Stimulated activated naive CD8-positive, alpha-beta T cell treated with anti-CD3 and anti-CD28 coated beads, Interleukin-15, amount 100 ng/mL, for 72 hours (primary cell): ENCODE data around the gene TMEM190.

Experiments used
- ATAC-seq: fragments of 150-1000 bp; cut with Tn5 transposase; 2 replicates; pipeline ENCODE4 v1.10.0; 2021; ENCODE audit warnings: mild to moderate bottlenecking, moderate library complexity
- DNase-seq, 2 donors: peaks; one replicate each; pipeline ENCODE4 v3.0.0; 2021 to 2022
- H3K27ac Mint-ChIP-seq, 2 donors: one replicate each; pipeline ENCODE4 v1.8.0; 2022; ENCODE audit warnings: mild to moderate bottlenecking in 2 of 2, mixed read lengths in 2 of 2, moderate library complexity in 2 of 2
- H3K27me3 Mint-ChIP-seq: one replicate; pipeline ENCODE4 v1.8.0; 2022; ENCODE audit warnings: mixed read lengths
- H3K4me1 Mint-ChIP-seq: one replicate; pipeline ENCODE4 v1.8.0; 2022; ENCODE audit warnings: mild to moderate bottlenecking, mixed read lengths
- H3K4me3 Mint-ChIP-seq, 2 donors: one replicate each; pipeline ENCODE4 v1.8.0; 2022; ENCODE audit warnings: mild to moderate bottlenecking in 2 of 2, mixed read lengths in 2 of 2, moderate library complexity in 1 of 2
- H3K9me3 Mint-ChIP-seq, 2 donors: one replicate each; pipeline ENCODE4 v1.8.0; 2022; ENCODE audit warnings: mixed read lengths in 2 of 2

Gene TMEM190

DNA sequence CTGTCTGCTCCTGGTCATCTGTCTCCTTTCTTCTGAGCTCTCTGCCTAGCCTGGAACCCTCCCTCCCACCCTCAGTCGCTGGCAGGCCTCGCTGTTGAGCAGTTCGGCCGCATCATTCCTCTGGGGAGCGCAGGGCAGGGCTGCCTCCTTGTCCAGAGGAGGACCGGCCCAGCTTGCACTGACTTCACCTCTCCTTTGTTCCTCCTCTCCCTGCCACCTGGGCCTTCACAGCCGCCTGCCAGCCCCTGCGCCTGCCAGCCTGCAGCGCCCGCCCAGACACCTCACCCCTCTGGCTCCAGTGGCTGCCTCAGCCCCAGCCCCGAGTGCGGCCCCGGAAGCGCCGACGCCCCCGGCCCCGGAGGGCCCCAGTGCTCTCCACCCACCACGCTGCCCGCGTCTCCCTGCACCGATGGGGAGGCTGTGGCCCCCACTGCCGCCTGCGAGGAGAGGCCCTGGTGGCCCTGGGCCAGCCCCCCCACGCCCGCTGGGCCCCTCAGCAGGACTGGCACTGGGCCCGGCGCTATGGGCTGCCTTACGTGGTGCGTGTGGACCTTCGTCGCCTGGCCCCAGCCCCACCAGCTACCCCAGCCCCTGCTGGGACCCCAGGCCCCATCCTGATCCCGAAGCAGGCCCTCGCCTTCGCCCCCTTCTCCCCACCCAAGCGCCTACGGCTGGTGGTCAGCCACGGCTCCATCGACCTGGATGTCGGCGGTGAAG, 29.7 kb upstream of the TMEM190 start:
- Mint-ChIP-seq H3K4me3 (no peak overlapping the region), H3K27me3 (peaks cover 11% of the 10 kb centered on the region)
- ATAC-seq, result peak; percentile 43

DNA sequence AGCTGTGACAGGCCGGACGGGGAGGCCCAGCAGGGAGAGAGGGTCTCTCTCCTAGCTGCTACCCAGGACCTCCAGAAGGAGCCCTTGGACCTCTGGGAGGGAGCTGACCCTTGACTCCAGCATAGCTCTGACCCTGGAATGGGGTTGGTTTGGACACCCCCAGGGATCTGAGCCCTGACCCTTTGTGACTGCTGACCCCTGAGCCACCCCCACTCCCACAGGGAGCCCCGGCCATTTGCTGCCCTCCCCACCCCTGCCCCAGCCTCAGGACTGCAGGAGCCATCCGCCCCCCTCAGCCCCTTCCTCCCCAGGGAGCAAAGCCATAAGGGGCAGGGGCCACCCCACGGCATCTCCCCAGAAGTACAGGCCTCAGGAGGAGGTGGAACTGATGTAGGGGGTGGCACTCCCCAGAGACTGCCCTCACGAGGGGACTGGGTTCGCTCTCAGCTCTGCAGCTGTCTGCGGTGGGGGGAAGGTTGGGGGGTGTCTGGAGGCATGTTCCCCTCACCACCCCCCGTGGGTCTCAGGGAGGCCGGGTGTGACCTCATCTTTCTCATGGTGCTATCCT, 29.1 kb upstream of the TMEM190 start:
- DNase-seq (no peak), ATAC-seq (peak; percentile 26)
- Mint-ChIP-seq H3K4me1 (peaks cover 21% of the 10 kb centered on the region), H3K27me3 (peaks cover 17% of the 10 kb centered on the region), H3K9me3 (no peaks in the 10 kb centered on the region), H3K27ac (no peak overlapping the region), H3K4me3 (no peak overlapping the region)

More for the DNA sequence above, 29.7 kb upstream of the TMEM190 start:
- H3K9me3 Mint-ChIP-seq, result no peaks in the 10 kb centered on the region
- DNase-seq, result no peak
- H3K4me1 Mint-ChIP-seq, result peaks cover 15% of the 10 kb centered on the region
- no peak overlapping the region for H3K27ac Mint-ChIP-seq

DNA sequence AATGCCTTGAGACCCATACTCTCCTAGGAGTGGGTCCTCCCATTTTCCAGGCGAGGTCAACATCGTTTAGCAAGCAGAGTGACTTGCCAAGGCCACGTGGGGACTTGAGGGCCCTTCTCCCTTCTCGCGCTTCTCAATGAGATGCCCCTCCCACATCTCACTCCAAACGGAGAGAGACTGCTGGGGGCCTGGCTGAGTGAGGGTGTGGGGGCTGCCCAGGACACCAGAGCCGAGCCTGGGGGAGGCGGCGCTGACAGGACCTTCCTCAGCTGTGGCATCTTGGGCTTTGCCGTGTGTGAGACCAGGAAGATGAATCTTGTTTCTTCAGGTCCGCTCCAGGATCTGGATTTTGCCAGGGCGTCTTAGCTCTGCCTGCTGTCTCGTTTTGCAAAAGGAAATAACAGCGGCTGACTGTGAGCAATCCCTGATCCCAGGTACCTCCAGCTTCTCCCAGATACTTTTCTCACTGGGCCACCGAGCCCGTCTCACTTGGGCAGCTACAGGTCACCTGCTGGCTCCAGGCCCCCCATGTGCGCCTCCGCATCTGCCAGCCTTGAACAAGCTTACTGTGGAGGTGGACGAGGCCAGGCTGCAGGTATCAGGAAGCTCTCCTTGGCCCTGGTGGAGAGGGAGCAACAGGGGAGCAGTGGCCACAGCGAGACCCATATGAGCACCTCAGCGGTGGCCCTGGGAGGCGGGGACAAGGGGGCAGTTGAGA, 28.1 kb upstream of the TMEM190 start:
- DNase-seq, result no peak
- no peak for ATAC-seq
- Mint-ChIP-seq H3K27me3 (peaks cover 27% of the 10 kb centered on the region), H3K4me3 (no peak overlapping the region), H3K4me1 (peaks cover 31% of the 10 kb centered on the region), H3K9me3 (no peaks in the 10 kb centered on the region), H3K27ac (no peak overlapping the region)

DNA sequence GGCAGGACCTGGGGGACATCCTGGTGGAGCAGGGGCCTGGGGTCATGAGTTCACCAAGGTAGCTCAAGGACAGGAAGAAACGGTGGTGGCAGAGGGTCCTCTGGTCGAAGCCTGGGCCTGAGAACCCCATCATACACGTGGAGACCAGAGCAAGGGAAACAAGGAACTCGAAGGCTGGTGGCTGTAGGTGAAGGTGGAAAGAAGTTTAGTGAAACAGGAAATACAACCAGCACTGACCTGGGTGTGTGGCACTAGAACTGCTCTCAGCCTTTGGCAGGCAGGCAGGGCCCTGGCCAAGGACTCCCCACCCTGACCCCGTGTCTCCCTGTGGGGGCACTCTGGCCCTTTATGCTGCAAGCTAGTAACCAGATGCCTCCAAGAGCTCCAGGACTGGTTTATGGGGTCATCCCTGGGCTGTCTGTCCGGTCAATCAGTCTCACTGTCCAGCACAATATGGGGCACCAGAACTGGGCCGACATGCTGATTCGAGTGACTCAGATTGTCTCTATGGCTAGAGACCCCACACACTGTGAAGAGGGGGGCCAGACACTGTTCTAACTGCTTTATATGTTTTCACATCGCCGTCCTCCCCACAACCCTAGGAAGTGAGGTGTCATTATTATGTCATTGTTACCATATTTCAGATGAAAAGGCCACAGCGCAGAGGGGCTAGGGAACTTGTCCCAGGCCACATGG, 25.9 kb upstream of the TMEM190 start:
- peaks cover 44% of the 10 kb centered on the region for H3K27me3 Mint-ChIP-seq
- DNase-seq (no peak), ATAC-seq (no peak)
- H3K9me3 Mint-ChIP-seq, result no peaks in the 10 kb centered on the region
- no peak overlapping the region for H3K27ac Mint-ChIP-seq
- H3K4me1 Mint-ChIP-seq, result peaks cover 39% of the 10 kb centered on the region
- H3K4me3 Mint-ChIP-seq, result no peak overlapping the region

DNA sequence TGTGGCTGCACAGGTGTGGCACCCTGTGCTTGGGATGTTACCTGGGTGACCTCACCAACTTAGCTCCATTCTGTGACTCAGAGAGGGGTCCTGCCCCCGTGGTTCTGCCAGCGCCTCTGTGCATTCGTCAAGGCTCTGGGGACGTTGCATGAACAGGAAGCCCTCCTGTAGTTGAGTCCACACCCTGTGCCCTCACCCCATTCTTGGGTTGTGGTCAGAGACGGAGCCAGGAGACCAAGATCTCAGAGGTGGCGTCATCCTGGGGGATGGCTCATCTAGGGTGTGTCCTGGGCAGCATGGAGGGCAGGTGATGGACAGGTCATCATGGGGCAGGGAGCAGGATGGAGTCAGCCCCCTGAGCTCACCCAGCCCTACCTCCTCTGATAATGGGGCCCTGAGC, 24.6 kb upstream of the TMEM190 start:
- Mint-ChIP-seq H3K9me3 (no peaks in the 10 kb centered on the region), H3K4me1 (peaks cover 39% of the 10 kb centered on the region), H3K27ac (no peak overlapping the region), H3K4me3 (no peak overlapping the region), H3K27me3 (peaks cover 56% of the 10 kb centered on the region)
- DNase-seq (no peak), ATAC-seq (no peak)

DNA sequence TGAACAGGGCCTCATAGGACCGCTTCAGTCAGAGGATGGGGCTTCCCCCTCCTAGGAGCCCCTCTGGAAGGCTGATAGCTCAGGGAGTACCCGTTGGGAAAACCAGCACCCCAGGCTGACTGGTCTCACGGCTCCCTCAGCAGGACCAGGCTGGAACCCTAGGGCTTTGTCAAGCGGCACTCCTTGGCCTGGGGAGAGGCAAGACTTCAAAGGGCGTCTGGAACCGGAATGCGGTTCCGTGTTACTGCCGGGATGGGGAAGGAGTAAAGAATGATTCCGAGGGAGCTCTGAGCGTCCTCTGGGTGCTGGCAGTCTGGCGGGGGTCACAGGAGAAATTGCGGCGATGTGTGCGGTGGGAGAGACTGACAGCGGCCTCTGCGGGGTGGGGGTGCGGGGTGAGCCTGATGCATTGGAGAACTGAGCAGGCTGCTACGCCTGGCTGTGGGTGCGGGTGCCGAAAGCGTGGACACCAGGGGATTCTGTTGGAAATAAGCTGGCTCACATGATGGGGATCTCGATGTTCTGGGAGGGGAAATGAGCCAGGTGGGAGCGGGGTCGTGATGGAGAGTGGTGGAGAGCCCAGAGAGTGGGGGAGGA, 24.0 kb upstream of the TMEM190 start:
- Mint-ChIP-seq H3K4me1 (peaks cover 39% of the 10 kb centered on the region), H3K4me3 (peak overlapping the region; percentile 75 to 84), H3K9me3 (no peaks in the 10 kb centered on the region), H3K27ac (peak overlapping the region in 1 of 2 donors; percentile 74), H3K27me3 (peaks cover 62% of the 10 kb centered on the region)
- DNase-seq (no peak), ATAC-seq (no peak)

DNA sequence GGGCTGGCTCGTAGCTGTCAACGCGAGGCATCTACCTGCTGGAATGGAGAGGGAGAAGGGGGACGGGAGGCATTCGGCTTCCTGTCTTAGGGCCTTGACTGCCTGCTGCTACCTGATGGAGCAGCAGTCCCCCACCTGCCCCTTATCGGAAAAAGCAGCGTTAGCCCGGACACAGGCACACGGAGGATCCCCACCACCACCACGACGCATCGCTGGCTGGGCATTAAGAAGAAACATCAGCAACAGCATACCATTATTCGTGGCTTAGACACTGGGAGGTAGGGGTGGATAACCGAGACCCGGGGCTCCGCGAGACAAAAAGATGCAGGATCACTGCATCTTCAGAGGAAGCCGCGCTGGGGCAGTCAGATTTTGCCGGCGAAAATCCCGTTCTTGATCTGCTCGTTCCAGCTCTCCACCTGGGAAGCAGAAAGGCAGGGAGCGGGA, 23.2 kb upstream of the TMEM190 start:
- H3K27me3 Mint-ChIP-seq, result peaks cover 63% of the 10 kb centered on the region
- H3K4me3 Mint-ChIP-seq, result peak overlapping the region; percentile 75 to 84
- ATAC-seq, result peak; percentile 16
- DNase-seq, result no peak
- no peaks in the 10 kb centered on the region for H3K9me3 Mint-ChIP-seq
- peaks cover 39% of the 10 kb centered on the region for H3K4me1 Mint-ChIP-seq
- peak overlapping the region in 1 of 2 donors; percentile 10 for H3K27ac Mint-ChIP-seq

DNA sequence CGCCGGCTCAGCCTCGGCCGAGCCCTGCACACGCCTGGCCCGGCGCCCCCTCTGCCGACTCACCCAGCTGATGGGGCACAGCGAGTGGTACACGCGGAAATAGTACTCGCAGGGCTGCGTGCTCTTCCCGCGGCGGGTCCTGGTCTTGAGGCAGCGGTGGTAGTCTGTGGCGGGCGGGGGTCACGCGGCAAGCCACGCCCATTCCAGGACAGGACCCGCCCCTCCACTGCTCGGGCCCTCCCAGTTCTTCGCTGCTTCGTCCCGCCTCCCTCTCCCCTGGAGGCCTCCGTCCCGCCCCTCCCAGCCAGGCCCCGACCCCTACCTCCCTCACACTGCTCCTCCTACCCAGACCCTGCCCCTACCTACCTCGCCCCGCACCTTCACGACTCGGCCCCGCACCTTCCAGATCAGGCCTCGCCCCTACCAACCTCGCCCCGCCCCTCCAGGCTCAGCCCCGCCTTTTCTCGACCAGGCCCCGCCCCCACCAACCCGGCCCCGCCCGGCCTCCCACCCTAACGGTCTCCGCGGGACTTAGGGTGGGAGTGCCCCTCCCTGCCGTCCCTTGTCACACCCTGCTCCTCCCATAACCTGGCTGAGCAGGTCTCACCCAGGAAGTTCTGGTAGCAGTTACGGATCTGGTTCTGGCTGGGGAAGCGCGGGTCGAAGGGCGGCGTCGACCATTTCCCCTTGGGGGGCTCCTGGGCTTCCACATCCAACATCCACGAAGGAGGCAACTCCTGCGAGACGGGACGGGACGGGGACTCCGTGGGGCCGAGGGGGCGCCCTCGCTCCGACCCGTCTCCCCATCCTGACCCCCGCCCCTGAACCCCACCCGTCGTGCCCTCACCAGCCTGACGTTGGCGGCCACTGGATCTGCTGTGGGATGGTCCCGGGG, 22.6 kb upstream of the TMEM190 start:
- DNase-seq, result peak; percentile 40 to 60
- no peaks in the 10 kb centered on the region for H3K9me3 Mint-ChIP-seq
- H3K27me3 Mint-ChIP-seq, result peaks cover 63% of the 10 kb centered on the region
- H3K4me1 Mint-ChIP-seq, result peaks cover 39% of the 10 kb centered on the region
- peak overlapping the region; percentile 75 to 84 for H3K4me3 Mint-ChIP-seq
- ATAC-seq, result peak; percentile 67
- peak overlapping the region in 1 of 2 donors; percentile 22 for H3K27ac Mint-ChIP-seq

DNA sequence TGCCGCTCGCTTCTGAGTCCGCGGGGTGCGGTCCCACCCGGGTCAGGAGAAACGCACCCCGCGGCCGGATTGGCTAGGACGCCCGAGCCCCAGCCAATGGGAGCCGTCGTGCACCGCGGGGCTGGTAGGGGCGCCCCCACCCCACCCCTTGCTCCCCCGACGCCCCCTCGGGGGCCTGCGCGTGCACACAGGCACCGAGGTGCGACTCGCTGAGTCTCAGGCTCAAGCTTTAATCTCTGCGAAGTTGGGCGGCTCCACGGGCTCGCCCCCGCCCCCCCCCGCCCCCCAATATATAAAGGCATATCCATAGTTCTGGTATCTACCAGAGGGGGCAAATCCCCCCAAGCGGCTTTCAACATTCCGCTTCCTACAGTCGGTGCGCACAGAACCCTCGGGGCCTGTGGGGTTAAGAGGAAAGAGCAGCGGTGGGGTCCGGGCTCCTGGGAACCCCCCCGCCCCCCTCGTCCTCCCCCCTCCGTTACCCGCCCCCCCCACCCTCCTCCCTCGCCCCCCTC, 21.9 kb upstream of the TMEM190 start, which contains the start of gene COX6B2:
TSS of gene COX6B2 (minus strand) at position 22 of the 515 bp plus-strand sequence. CDS start 198 bp downstream, outside the sequence.
- DNase-seq, result no peak
- H3K27me3 Mint-ChIP-seq, result peaks cover 63% of the 10 kb centered on the region
- no peaks in the 10 kb centered on the region for H3K9me3 Mint-ChIP-seq
- peak within 1 kb of the TSS in 1 of 2 donors; percentile 22 for H3K27ac Mint-ChIP-seq
- peaks cover 39% of the 10 kb centered on the region for H3K4me1 Mint-ChIP-seq
- no peak for ATAC-seq
- H3K4me3 Mint-ChIP-seq, result peak within 1 kb of the TSS; percentile 75 to 84

DNA sequence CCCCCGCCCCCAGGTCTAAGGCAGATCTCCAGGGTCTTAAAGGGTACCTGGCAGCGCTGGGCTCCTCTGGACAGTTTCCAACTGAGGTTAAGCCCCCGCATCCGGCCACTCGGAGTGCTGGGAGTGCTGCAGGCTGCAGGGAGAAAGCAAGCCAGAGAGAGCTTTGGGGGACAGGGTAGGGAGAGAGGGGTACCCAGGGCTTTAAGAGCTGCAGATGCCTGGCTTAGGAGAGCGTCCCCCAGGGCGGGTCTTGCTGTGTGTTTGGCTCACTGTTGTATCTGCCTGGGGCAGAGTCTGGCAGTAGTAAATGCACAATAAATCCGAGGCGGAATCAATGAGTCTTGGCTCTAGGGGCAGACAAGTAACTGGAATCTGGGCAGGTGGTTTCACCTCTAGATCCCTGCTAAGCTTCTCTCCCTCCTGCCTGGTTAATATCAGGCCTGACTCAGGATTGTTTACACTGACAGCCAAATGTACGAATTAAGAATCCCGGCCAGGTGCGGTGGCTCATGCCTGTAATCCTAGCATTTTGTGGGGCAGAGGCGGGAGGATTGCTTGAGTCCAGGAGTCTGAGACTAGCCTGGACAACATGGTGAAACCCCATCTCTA, 21.3 kb upstream of the TMEM190 start:
- ATAC-seq, result no peak
- peaks cover 63% of the 10 kb centered on the region for H3K27me3 Mint-ChIP-seq
- H3K4me3 Mint-ChIP-seq, result no peak overlapping the region
- DNase-seq, result no peak
- no peaks in the 10 kb centered on the region for H3K9me3 Mint-ChIP-seq
- no peak overlapping the region for H3K27ac Mint-ChIP-seq
- peaks cover 39% of the 10 kb centered on the region for H3K4me1 Mint-ChIP-seq

DNA sequence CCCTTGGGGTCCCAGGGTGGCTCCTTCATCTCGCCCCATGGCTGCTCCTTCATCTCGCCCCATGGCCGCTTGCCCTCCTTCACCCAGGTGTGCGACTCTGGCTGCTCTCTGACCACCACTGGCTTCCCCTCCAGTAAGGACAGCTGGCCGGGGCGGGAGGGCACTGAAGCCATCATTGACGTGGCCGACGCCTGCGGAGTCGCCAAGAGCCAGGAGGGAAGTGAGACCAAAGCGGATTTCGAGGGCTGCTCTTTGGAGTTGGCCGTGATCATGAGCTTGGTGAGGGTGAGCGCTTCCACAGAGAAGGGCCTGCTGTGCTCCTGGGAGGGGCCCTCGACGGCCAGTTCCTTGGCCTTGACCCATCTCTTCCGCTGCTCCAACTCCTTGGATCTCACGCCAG, 18.1 kb upstream of the TMEM190 start:
- Mint-ChIP-seq H3K9me3 (no peaks in the 10 kb centered on the region), H3K4me1 (peaks cover 14% of the 10 kb centered on the region), H3K27me3 (peaks cover 36% of the 10 kb centered on the region), H3K27ac (no peak overlapping the region), H3K4me3 (no peak overlapping the region)
- ATAC-seq (no peak), DNase-seq (no peak)

DNA sequence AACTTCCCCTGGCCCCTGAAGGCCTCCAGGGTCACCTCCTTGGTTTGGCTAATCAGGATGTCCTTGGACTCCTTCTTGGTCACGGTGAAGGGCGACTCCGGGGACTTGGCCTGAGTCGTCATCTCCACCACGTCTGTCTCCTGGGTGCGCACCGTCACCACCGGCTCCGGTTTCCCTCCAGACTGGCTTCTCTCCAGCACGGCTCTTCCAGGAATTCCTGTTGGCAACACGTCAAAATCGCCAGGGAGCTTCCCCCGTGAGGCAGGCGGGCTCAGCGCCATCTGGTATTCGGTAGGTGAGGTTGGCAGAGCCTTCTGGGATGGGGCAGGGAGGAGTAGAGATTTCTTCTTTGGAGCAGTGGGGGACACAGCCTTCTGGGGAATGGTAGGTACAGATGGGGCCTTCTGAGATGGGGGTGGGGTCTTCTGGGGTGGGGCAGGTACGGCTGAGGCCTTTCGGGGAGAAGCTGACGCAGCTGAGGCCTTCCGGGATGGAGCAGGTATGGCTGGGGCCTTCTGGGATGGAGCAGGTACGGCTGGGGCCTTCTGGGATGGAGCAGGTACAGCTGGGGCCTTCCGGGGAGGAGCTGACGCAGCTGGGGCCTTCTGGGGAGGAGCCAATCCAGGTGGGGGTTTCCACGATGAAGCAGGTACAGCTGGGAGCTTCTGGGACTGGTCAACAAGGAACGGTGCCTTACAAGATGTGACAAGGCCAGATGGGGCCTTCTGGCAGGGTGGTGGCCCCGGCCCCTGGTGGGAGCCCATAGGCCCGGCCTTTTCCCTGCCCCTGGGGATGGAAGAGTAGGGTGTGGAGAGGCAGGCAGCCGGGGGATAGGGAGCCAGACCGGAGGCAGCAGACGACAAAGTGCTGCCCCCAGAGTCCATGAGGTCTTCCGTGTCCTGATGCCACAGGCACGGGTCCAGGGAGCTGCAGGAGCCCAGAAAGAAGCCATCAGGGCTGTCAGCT, 17.4 kb upstream of the TMEM190 start:
- H3K9me3 Mint-ChIP-seq, result no peaks in the 10 kb centered on the region
- ATAC-seq (no peak), DNase-seq (no peak)
- no peak overlapping the region for H3K27ac Mint-ChIP-seq
- H3K27me3 Mint-ChIP-seq, result peaks cover 28% of the 10 kb centered on the region
- H3K4me3 Mint-ChIP-seq, result no peak overlapping the region
- H3K4me1 Mint-ChIP-seq, result peaks cover 6% of the 10 kb centered on the region

DNA sequence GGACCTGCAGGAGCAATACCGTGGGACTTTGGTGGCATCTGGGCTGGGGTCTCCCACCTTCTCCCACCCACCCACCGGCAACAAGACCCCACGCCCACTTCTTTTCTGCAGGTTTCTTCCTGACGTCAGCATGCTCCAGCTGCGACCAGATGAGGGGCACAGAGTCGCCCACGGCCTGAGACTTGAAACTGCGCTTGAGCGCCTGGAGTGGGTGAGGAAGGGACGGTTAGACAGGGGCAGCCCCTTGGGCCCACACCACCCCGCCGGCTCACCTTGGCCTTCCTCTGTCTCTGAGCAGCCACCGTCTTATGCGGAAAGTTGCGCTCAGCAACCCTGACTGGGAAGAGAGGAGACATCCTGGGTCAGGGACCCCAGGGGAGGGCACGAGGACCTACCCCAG, 15.7 kb upstream of the TMEM190 start:
- H3K27me3 Mint-ChIP-seq, result peaks cover 17% of the 10 kb centered on the region
- DNase-seq (no peak), ATAC-seq (no peak)
- no peaks in the 10 kb centered on the region for H3K9me3 Mint-ChIP-seq
- no peak overlapping the region for H3K4me3 Mint-ChIP-seq
- no peak overlapping the region for H3K27ac Mint-ChIP-seq
- no peaks in the 10 kb centered on the region for H3K4me1 Mint-ChIP-seq
